HG03469 (cell line): ENCODE data around the gene DPT.

Experiments
- ATAC-seq: cut with Tn5 transposase; IDR thresholded peaks from one replicate; pipeline ENCODE4 v1.9.1; 2021; ENCODE audit warnings: mild to moderate bottlenecking, moderate library complexity, moderate number of reproducible peaks; ENCODE audit not compliant: unreplicated experiment

The DPT gene

GRCh38 chr1:168736520-168736919 is 7.5 kb upstream of the DPT start:
- ATAC-seq = no peak

GRCh38 chr1:168735974-168736373 is 7.0 kb upstream of the DPT start:
- ATAC-seq = no peak

GRCh38 chr1:168734946-168735345 is 5.9 kb upstream of the DPT start:
- no peak for ATAC-seq

GRCh38 chr1:168734271-168734670 is 5.3 kb upstream of the DPT start:
- ATAC-seq = no peak

GRCh38 chr1:168733241-168733640 is 4.2 kb upstream of the DPT start:
- no peak for ATAC-seq

- ATAC-seq = no peak
Observed at GRCh38 chr1:168732736-168733135, 3.7 kb upstream of the DPT start.

- no peak for ATAC-seq
Observed at GRCh38 chr1:168731244-168731953, 2.4 kb upstream of the DPT start.

GRCh38 chr1:168729405-168729802 is 398 bp upstream of the DPT start:
- ATAC-seq = no peak

- ATAC-seq = no peak
Observed at GRCh38 chr1:168726719-168727118, 2.3 kb downstream of the DPT start.

- ATAC-seq = no peak
Observed at GRCh38 chr1:168726281-168726680, 2.7 kb downstream of the DPT start.

GRCh38 chr1:168725831-168726230 is 3.2 kb downstream of the DPT start:
- ATAC-seq = no peak

- ATAC-seq = no peak
Observed at GRCh38 chr1:168725060-168725459, 3.9 kb downstream of the DPT start.

GRCh38 chr1:168723000-168723399 is 6.0 kb downstream of the DPT start:
- no peak for ATAC-seq

- no peak for ATAC-seq
Observed at GRCh38 chr1:168720839-168721238, 8.2 kb downstream of the DPT start.

- ATAC-seq = peak; percentile 50
Observed at GRCh38 chr1:168719306-168720111, 9.5 kb downstream of the DPT start.

GRCh38 chr1:168717906-168718891 is 10.8 kb downstream of the DPT start:
- ATAC-seq = no peak

- ATAC-seq = no peak
Observed at GRCh38 chr1:168714012-168714411, 15.0 kb downstream of the DPT start.

GRCh38 chr1:168709405-168710363 is 19.3 kb downstream of the DPT start:
- ATAC-seq = no peak

GRCh38 chr1:168708698-168709404 is 20.2 kb downstream of the DPT start:
- ATAC-seq = no peak
